ENCODE results near the gene DNAH2.

DNA sequence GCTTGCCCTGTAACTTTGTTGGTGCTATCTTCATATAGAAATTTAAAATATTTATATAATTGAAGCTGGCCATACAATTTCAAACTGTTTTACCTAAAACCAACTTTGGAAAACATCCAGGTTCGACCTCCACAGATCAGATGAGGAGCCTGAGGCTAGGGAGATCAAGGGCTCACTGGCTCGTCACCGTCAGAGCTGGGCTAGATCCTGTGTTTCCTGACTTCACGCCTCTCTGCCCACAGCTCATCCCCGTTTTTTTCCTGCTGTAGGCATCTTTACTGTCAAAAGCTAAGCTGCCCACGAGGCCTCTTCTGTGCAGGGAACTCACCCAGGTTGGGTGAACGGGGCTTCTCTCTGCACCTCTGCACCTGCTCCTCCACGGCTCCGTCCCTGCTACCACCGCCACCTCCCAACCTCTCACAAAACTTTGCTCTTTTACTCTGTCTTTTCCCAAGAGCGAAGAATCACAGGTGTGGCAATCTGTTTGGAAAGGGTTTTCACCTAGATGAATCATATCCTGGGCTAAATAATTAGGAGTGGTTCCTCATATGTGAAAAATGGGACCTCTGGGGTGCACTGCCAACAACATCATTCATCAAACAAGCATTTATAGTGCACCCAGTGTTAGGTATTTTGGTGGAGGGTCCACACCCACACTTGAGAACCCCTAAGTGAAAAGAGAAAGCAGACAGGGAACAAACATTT is 91.7 kb downstream of the DNAH2 start:
- TF ChIP-seq CTCF (IDR thresholded peaks at IDR 0.05) (no peak), POLR2AphosphoS5 (IDR thresholded peaks at IDR 0.05) (no peak), POLR2A (IDR thresholded peaks at IDR 0.05) (no peak), EP300 (IDR thresholded peaks at IDR 0.05) (no peak)

Data from upper lobe of left lung (tissue), 4 donors.